Measurements from ENCODE around the gene ARID1A.

GRCh38 chr1:26706315-26706714, 10.5 kb downstream of the ARID1A start:
- TF ChIP-seq, protein P1, sequence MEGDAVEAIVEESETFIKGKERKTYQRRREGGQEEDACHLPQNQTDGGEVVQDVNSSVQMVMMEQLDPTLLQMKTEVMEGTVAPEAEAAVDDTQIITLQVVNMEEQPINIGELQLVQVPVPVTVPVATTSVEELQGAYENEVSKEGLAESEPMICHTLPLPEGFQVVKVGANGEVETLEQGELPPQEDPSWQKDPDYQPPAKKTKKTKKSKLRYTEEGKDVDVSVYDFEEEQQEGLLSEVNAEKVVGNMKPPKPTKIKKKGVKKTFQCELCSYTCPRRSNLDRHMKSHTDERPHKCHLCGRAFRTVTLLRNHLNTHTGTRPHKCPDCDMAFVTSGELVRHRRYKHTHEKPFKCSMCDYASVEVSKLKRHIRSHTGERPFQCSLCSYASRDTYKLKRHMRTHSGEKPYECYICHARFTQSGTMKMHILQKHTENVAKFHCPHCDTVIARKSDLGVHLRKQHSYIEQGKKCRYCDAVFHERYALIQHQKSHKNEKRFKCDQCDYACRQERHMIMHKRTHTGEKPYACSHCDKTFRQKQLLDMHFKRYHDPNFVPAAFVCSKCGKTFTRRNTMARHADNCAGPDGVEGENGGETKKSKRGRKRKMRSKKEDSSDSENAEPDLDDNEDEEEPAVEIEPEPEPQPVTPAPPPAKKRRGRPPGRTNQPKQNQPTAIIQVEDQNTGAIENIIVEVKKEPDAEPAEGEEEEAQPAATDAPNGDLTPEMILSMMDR (conservative IDR thresholded peaks at IDR 0.05 in 1 of 2, IDR thresholded peaks at IDR 0.05 in 1 of 2; ENCODE audit: low read depth in 1 of 2, low read length in 2 of 2), result no peak
- no peak for TF ChIP-seq EZH2 (IDR thresholded peaks at IDR 0.05; ENCODE audit: low read length, missing control alignments)
